Measurements from ENCODE around the gene DDR2.

DNA sequence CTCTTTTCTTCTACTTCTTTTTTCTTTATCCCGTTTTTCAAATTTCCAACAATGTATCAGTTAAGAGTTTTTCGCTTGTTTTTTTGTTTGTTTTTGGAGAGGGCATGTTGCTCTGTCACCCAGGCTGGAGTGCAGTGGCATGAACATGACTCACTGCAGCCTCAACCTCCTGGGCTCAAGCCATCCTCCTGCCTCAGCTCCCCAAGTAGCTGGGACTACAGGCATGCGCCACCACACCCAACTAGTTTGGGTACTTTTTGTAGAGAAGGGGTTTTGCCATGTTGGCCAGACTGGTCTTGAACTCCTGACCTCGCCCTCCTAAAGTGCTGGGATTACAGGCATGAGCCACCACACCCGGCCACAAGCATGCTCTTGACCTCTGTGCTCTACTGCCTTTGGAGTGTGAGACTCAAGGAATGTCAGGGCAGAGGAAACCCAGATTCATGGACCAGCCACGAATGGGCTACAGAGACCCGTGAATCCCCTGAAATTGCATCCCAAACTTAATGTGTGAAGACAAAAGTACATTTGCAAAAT is 93.1 kb downstream of the DDR2 start:
- TF ChIP-seq YY1 (IDR thresholded peaks at IDR 0.05; ENCODE audit: insufficient read depth, insufficient read length), result no peak
- TF ChIP-seq SUZ12 (IDR thresholded peaks at IDR 0.05; ENCODE audit: extremely low read depth, insufficient read depth, insufficient read length), result no peak
